PC-9 (cell line): ENCODE results near the gene CFAP92. TPM values are rescaled to one million over a fixed set of nuclear protein-coding genes. Genes with fewer than 3 reads are reported as not detected.

Experiments used
- BruUV-seq: library from RNA; stranded (reverse); fragments of 400-500 nt; replicated peaks from 2 replicates; lab custom pipeline; 2021; lab: Mats Ljungman, UMichigan
- CTCF ChIA-PET: fragments of 300-600 bp; sonication (Branson Sonifier 250); formaldehyde crosslinking; loops from one replicate; lab custom pipeline; 2022; ENCODE audit warnings: antibody characterized with exemption; lab: Charles Lee
- POLR2A ChIA-PET: fragments of 300-600 bp; sonication (Branson Sonifier 250); formaldehyde crosslinking; loops from one replicate; lab custom pipeline; 2022; ENCODE audit warnings: antibody characterized with exemption; ENCODE audit not compliant: unreplicated experiment; lab: Charles Lee
- DNase-seq, 2 experiments: peaks; one replicate each; pipeline versions ENCODE4 v3.0.0 to v3.0.0-alpha.2; 2015 to 2022; ENCODE audit warnings: mixed read lengths in 1 of 2
- H2AFZ ChIP-seq: fragments of 200-600 bp; sonication (generic); 2 replicates; pipeline ENCODE4 v1.8.1; 2017; ENCODE audit warnings: antibody characterized with exemption
- H3F3A ChIP-seq: fragments of 200-600 bp; sonication (generic); 2 replicates; pipeline ENCODE4 v1.8.1; 2017; ENCODE audit warnings: antibody characterized with exemption, mild to moderate bottlenecking, low read depth; ENCODE audit not compliant: insufficient read depth
- H3K27ac ChIP-seq: fragments of 200-600 bp; sonication (generic); 2 replicates; pipeline ENCODE4 v1.6.1; 2016; ENCODE audit warnings: mixed run types
- H3K27me3 ChIP-seq: fragments of 200-600 bp; sonication (generic); 2 replicates; pipeline ENCODE4 v1.6.1; 2016; ENCODE audit warnings: low read depth, mixed run types; ENCODE audit not compliant: insufficient read depth
- H3K36me3 ChIP-seq: fragments of 200-600 bp; sonication (generic); 2 replicates; pipeline ENCODE4 v1.6.1; 2016; ENCODE audit warnings: low read depth, mixed run types
- H3K4me1 ChIP-seq: fragments of 200-600 bp; sonication (generic); replicated peaks from 2 replicates; pipeline ENCODE4 v1.6.1; 2016; ENCODE audit warnings: mixed run types; ENCODE audit not compliant: insufficient read depth
- H3K4me2 ChIP-seq: fragments of 200-600 bp; sonication (generic); 2 replicates; pipeline ENCODE4 v1.6.1; 2017; ENCODE audit warnings: mixed run types
- H3K4me3 ChIP-seq: fragments of 200-600 bp; sonication (generic); 2 replicates; pipeline ENCODE4 v1.6.1; 2016; ENCODE audit warnings: mixed run types
- H3K79me2 ChIP-seq: fragments of 200-600 bp; sonication (generic); 2 replicates; pipeline ENCODE4 v1.6.1; 2017; ENCODE audit warnings: low read depth, mixed run types
- H3K9me2 ChIP-seq: fragments of 200-600 bp; sonication (generic); 2 replicates; pipeline ENCODE4 v1.8.1; 2017; ENCODE audit warnings: mild to moderate bottlenecking; ENCODE audit not compliant: insufficient read depth
- H3K9me3 ChIP-seq: fragments of 200-600 bp; sonication (generic); 2 replicates; pipeline ENCODE4 v1.8.1; 2016; ENCODE audit warnings: low read depth; ENCODE audit not compliant: insufficient read depth
- H4K20me1 ChIP-seq: fragments of 200-600 bp; sonication (generic); 2 replicates; pipeline ENCODE4 v1.8.1; 2017; ENCODE audit not compliant: insufficient read depth
- CTCF ChIP-seq: fragments of 200-600 bp; sonication (generic); conservative IDR thresholded peaks from 2 replicates; pipeline ENCODE4 v1.6.1; 2017; ENCODE audit warnings: mixed run types, antibody characterized with exemption, mild to moderate bottlenecking, moderate library complexity
- EZH2 ChIP-seq: fragments of 200-600 bp; sonication (generic); IDR thresholded peaks from 2 replicates; pipeline ENCODE4 v1.8.0; 2017; ENCODE audit warnings: antibody characterized with exemption, low read depth
- intact Hi-C: fragments of 100-400 bp; cut with micrococcal nuclease; formaldehyde crosslinking; loops from one replicate; pipeline ENCODE4 v1.10.0; 2022; ENCODE audit not compliant: unreplicated experiment
- total RNA-seq: library from RNA; stranded (reverse); gene quantifications from 2 replicates; pipeline ENCODE4 v1.2.3, GENCODE V29; 2021

The CFAP92 gene
- total RNA-seq, 1 experiment from 2014 or later, result 4.3 TPM

DNA sequence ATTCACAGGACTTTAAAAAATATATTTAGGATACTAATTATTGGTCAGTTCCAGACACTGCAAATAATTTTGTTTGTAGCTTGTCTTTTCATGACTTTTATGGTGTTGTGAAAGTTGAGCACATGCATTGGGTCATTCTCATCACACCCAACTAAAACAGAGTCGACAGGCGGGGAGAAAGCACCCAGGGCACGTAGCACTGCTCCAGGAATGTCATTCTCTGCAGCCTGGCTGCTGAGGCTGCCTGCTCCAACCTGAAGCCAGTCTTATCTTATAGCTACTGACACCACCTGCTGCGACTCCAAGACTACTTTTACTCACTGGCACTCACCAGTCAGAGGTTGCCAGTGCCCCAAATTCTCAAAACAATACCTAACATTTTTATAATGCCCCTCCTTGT, 57.5 kb downstream of the CFAP92 start:
- H3K79me2 ChIP-seq, result no peaks in the 10 kb centered on the region
- CTCF ChIA-PET, result no interaction called here
- H3K27me3 ChIP-seq, result no peaks in the 10 kb centered on the region
- H3F3A ChIP-seq, result no peaks in the 10 kb centered on the region
- BruUV-seq, result no TSS peak
- H3K36me3 ChIP-seq, result no peaks in the 10 kb centered on the region
- POLR2A ChIA-PET, result interaction anchor here (0.6 kb wide), 2 partner anchors 80 to 144 kb away, joined by 3 to 4 read pairs; no protein-coding TSS in a partner anchor
- H4K20me1 ChIP-seq, result no peaks in the 10 kb centered on the region
- intact Hi-C loops, result no loop called here
- no peaks in the 10 kb centered on the region for H3K4me1 ChIP-seq
- no peak overlapping the region for H3K4me3 ChIP-seq
- no peak overlapping the region for H3K27ac ChIP-seq
- no peak overlapping the region for H3K4me2 ChIP-seq
- H2AFZ ChIP-seq, result no peak overlapping the region
- no peaks in the 10 kb centered on the region for H3K9me2 ChIP-seq
- H3K9me3 ChIP-seq, result no peaks in the 10 kb centered on the region
- no peak for TF ChIP-seq CTCF
- no peak for TF ChIP-seq EZH2
- no peak for DNase-seq

- Histone ChIP-seq H3K36me3 (no peaks in the 10 kb centered on the region), H3K4me1 (no peaks in the 10 kb centered on the region), H3K27me3 (no peaks in the 10 kb centered on the region), H3K79me2 (no peaks in the 10 kb centered on the region), H3K27ac (no peak overlapping the region), H3K9me3 (no peaks in the 10 kb centered on the region), H3K9me2 (no peaks in the 10 kb centered on the region), H3K4me3 (no peak overlapping the region), H4K20me1 (no peaks in the 10 kb centered on the region), H2AFZ (no peak overlapping the region), H3K4me2 (no peak overlapping the region), H3F3A (no peaks in the 10 kb centered on the region)
- intact Hi-C loops, result no loop called here
- BruUV-seq, result no TSS peak
- no peak for TF ChIP-seq EZH2
- no peak for TF ChIP-seq CTCF
- no peak for DNase-seq
- CTCF ChIA-PET, result no interaction called here
- POLR2A ChIA-PET, result interaction anchor here (0.6 kb wide), 2 partner anchors 80 to 143 kb away, joined by 3 to 4 read pairs; no protein-coding TSS in a partner anchor
These were observed 58.0 kb downstream of the CFAP92 start for GRCh38 chr3:128935922-128936321.

DNA sequence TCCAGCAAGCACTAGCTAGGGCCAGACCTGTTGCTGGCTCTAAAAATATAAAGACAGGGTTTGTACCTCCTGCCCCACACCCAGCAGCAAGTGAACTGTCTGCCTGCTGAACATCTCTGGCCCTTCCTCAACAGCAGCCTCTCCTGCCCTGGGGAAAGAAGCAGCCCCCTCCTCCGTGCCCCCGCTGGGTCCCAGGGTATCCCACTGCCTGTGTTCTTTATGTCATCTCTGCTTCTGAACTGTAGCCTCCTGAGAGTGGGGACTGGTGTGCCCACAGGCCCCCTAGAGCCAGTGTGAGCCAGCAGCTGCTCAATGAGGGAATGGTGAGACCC, 60.0 kb downstream of the CFAP92 start:
- Histone ChIP-seq H2AFZ (no peak overlapping the region), H3K27ac (no peak overlapping the region), H3K27me3 (no peaks in the 10 kb centered on the region), H3K4me1 (no peaks in the 10 kb centered on the region), H3K4me2 (no peak overlapping the region), H3K9me2 (no peaks in the 10 kb centered on the region), H3K4me3 (no peak overlapping the region), H3K36me3 (no peaks in the 10 kb centered on the region), H4K20me1 (no peaks in the 10 kb centered on the region), H3K79me2 (no peaks in the 10 kb centered on the region), H3F3A (no peaks in the 10 kb centered on the region), H3K9me3 (no peaks in the 10 kb centered on the region)
- intact Hi-C loops, result no loop called here
- no peak for DNase-seq
- BruUV-seq, result no TSS peak
- POLR2A ChIA-PET, result no interaction called here
- CTCF ChIA-PET, result no interaction called here
- TF ChIP-seq CTCF, result no peak
- TF ChIP-seq EZH2, result no peak
